IMR-90 (cell line): ENCODE results near the gene IZUMO4.

Experiments used
- BHLHE40 ChIP-seq: fragments of 150-350 bp; IDR thresholded peaks from 2 replicates; pipeline ENCODE4 v1.6.1; 2016; ENCODE audit warnings: mild to moderate bottlenecking, low read depth, low read length
- CEBPB ChIP-seq: IDR thresholded peaks from 2 replicates; pipeline ENCODE4 v1.6.1; 2012; ENCODE audit warnings: low read depth, low read length, improper control_type of control experiment
- CHD1 ChIP-seq: IDR thresholded peaks from 2 replicates; pipeline ENCODE4 v1.6.1; 2012; ENCODE audit warnings: low read depth, low read length, improper control_type of control experiment
- ELK1 ChIP-seq: fragments of 150-350 bp; IDR thresholded peaks from 2 replicates; pipeline ENCODE4 v1.6.1; 2016; ENCODE audit warnings: low read depth, mild to moderate bottlenecking, low read length, moderate library complexity, borderline replicate concordance
- FOS ChIP-seq: fragments of 150-350 bp; IDR thresholded peaks from 2 replicates; pipeline ENCODE4 v1.6.1; 2016; ENCODE audit warnings: low read depth, low read length
- MAFK ChIP-seq: IDR thresholded peaks from 2 replicates; pipeline ENCODE4 v1.6.1; 2012; ENCODE audit warnings: low read depth, low read length, improper control_type of control experiment
- POLR2A ChIP-seq: IDR thresholded peaks from 2 replicates; pipeline ENCODE4 v1.6.1; 2012; ENCODE audit warnings: mild to moderate bottlenecking, low read depth, low read length
- RAD21 ChIP-seq: IDR thresholded peaks from 2 replicates; pipeline ENCODE4 v1.6.1; 2012; ENCODE audit warnings: low read length, improper control_type of control experiment
- RCOR1 ChIP-seq: IDR thresholded peaks from 2 replicates; pipeline ENCODE4 v1.6.1; 2012; ENCODE audit warnings: mild to moderate bottlenecking, low read length, improper control_type of control experiment; ENCODE audit not compliant: insufficient replicate concordance
- RFX5 ChIP-seq: IDR thresholded peaks from 2 replicates; pipeline ENCODE4 v1.8.0; 2012; ENCODE audit warnings: low read depth, mild to moderate bottlenecking, low read length, moderate library complexity
- SMC3 ChIP-seq: fragments of 150-350 bp; IDR thresholded peaks from 2 replicates; pipeline ENCODE4 v1.6.1; 2016; ENCODE audit warnings: low read depth, mild to moderate bottlenecking, antibody characterized with exemption, low read length, moderate library complexity
- TF ChIP-seq, protein P1 (sequence below): conservative IDR thresholded peaks from 2 replicates; pipeline ENCODE4 v1.5.1; 2012; ENCODE audit warnings: mild to moderate bottlenecking, low read depth, low read length, improper control_type of control experiment

DNA sequence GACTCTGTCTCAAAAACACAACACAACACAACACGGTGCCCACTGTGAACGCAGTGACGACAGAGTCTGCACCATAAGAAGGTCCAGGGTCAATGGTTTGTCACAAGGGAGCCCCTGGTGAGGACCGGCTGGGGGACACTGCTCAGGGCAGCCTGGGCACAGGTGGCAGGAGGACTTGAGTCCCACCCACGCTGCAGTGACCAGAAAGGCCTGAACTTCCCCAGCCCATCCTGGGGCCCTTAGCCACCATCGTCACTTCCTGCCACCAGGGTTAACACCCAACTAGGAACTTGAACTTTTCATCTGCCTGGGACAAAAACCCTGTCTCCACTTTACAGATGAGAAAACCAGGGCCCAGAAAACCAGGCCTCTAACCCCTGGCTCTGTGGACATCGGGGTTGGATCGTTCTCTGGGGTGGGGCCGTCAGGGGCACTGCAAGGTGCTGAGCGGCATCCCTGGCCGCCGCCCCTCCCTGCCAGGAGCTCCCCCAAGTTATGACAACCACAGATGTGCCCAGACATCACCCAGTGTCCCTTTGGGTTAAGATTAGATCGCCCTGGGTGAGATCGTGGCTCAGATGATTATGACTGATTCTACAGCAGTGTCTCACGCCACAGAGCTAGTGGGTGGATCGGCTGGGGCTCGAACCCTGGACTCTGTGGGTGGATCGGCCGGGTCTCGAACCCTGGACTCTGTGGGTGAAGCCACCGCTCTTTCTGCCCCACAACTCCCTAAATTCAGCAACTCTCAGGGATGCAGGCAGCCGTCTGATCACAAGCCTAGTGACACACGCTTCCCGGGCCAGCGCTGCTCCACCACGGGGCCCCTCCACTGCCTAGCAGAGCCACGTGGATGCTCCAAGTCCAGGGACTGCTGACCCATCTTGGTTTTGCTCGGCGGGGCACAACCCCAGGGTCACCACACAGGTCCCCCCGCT, 14.6 kb upstream of the IZUMO4 start:
- TF ChIP-seq POLR2A (no peak), RAD21 (no peak), CEBPB (no peak), RCOR1 (no peak), SMC3 (no peak), RFX5 (no peak), ELK1 (no peak), BHLHE40 (no peak), FOS (no peak), MAFK (no peak), CHD1 (no peak)
- TF ChIP-seq, protein P1, sequence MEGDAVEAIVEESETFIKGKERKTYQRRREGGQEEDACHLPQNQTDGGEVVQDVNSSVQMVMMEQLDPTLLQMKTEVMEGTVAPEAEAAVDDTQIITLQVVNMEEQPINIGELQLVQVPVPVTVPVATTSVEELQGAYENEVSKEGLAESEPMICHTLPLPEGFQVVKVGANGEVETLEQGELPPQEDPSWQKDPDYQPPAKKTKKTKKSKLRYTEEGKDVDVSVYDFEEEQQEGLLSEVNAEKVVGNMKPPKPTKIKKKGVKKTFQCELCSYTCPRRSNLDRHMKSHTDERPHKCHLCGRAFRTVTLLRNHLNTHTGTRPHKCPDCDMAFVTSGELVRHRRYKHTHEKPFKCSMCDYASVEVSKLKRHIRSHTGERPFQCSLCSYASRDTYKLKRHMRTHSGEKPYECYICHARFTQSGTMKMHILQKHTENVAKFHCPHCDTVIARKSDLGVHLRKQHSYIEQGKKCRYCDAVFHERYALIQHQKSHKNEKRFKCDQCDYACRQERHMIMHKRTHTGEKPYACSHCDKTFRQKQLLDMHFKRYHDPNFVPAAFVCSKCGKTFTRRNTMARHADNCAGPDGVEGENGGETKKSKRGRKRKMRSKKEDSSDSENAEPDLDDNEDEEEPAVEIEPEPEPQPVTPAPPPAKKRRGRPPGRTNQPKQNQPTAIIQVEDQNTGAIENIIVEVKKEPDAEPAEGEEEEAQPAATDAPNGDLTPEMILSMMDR, result no peak
